Stimulated activated CD4-positive, alpha-beta T cell treated with anti-CD3 and anti-CD28 coated beads, Interleukin-1b, Interleukin-23, amount 100 ng/mL, for 24 hours (primary cell): ENCODE measurements around the gene PRDM2.

Experiments
- DNase-seq, 4 experiments: peaks; one replicate each; pipeline ENCODE4 v3.0.0-alpha.2; 2020; ENCODE audit warnings: low read depth in 4 of 4, low spot score in 1 of 4

PRDM2 gene

GRCh38 chr1:13764588-13765332, 64.8 kb downstream of the PRDM2 start:
- DNase-seq, result no peak

DNA sequence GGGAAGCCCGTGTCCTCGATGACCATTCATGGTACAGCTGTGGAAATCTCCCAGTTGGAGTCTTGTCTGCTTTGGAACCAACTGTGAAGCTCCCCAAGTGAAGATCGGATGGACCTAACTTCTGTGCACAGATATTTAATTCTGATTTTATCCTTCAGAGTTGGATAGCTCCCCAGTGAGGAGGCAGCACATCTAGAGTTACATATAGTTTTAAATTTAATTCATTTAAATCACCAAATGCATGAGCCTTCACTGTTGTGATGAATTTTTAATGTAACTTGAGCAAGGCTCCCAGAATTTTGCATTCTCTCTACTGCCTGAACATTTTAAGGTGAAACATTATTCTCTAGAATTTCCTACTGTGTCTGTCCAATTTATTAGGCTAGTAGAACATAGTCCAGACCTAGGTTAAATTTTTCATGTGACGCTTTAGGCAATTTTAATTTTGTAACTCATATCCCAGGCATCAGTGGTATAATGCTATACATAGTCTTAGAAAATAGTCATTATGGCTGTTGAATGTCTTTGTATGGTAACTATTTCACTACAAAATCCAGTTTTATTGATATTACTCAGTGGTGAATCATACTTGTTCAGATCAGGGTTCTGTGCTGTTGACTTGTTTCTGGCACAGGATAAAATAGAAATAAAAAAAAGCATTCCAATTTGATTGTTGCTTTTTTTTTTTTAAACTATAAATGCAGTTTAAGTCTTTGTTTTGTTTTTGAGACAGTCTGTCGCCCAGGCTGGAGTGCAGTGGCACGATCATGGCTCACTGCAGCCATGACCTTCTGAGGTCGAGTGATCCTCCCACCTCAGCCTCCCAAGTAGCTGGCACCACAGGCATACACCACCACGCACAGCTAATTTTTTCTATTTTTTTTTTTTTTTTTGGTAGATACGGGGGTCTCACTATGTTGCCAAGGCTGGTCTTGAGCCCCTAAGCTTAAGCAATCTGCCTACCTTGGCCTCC, 66.9 kb downstream of the PRDM2 start:
- DNase-seq, result no peak

DNA sequence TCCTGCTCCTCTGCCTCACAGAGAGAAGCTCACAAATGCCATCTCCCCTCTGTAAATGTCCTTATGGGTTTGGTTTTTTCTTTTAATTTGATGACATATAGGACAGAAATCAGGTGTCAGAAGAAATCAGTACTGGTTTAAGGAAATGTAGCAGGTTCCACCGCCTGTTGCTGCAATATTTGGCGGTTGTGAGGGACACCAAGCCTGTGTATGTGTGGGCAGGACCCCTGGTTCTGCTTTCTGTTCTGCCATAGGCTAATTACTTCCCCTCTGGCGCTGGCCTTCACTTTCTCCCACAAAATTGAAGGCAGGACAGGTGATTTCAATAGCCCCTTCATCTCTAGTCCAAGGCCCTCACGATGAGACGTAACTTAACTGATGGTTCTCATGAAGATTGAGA, 69.2 kb downstream of the PRDM2 start:
- no peak for DNase-seq

DNA sequence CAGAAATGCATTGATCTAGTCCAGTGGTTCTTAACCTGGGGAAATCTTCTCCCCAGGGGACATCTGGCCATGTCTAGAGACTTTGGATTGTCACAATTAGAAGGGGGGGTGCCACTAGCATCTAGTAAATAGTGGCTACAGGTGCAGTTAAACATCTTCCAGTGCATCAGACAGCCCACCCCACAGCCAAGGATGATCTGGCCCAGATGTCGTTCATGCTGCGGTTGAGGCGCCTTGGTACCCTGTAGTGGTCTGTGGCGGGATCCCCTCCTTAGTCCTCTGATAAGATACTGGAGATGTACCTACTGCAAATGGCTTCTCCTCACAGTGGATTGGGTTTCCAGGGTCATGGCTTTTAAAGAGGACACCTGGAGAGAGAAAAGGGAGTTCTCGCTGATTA, 69.8 kb downstream of the PRDM2 start:
- DNase-seq, result no peak

DNA sequence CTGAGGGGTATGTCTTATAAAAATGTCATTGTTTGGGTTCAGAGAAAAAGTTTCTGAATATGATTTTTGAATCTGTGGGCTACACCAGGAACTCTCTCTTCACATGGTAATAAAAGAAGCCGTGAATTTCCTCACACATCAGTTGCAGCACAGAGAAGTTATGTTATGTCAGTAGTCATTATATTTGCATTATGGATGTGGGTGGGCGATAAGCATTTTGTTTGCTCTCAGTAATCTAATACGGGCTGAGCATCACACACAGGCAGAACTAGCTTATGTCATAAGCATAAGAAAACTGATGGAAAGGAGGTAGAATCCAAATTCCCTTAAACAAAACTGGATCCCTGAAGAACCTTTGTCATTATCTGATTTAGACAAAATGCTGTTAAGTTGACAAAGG, 70.8 kb downstream of the PRDM2 start:
- no peak for DNase-seq

- no peak for DNase-seq
Observed at GRCh38 chr1:13771745-13772144, 71.8 kb downstream of the PRDM2 start.

- no peak for DNase-seq
Observed at GRCh38 chr1:13772271-13772670, 72.3 kb downstream of the PRDM2 start.

GRCh38 chr1:13774121-13774520, 74.1 kb downstream of the PRDM2 start:
- DNase-seq, result no peak

DNA sequence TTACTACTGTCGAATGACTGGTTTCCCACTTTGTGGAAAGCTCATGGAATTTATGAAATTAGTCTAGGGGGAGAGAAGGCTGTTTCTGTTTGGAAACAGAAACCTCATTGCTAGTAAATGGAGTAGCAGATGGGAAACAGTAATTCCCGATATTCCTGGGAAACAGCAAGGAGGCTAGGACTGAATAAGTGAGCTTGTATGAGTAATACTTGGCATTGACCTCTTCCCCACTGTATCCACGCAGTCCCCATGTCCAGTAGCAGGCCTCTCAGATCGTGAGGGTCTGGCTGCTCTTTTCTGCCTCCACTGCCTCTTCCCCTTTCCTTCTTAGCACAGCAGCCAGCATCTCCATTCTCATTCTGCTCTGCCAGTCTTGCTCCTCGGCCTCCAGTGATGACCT, 75.5 kb downstream of the PRDM2 start:
- no peak for DNase-seq

GRCh38 chr1:13775916-13776315, 75.9 kb downstream of the PRDM2 start:
- no peak for DNase-seq

- no peak for DNase-seq
Observed at GRCh38 chr1:13778431-13778830, 78.4 kb downstream of the PRDM2 start.

DNA sequence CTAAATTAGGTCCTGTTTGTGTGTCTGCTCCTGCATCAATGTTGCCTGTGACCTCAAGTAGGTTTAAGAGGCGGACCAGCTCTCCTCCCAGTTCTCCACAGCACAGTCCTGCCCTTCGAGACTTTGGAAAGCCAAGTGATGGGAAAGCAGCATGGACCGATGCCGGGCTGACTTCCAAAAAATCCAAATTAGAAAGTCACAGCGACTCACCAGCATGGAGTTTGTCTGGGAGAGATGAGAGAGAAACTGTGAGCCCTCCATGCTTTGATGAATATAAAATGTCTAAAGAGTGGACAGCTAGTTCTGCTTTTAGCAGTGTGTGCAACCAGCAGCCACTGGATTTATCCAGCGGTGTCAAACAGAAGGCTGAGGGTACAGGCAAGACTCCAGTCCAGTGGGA, 79.9 kb downstream of the PRDM2 start:
- DNase-seq, result no peak

GRCh38 chr1:13780780-13781179, 80.8 kb downstream of the PRDM2 start:
- no peak for DNase-seq

DNA sequence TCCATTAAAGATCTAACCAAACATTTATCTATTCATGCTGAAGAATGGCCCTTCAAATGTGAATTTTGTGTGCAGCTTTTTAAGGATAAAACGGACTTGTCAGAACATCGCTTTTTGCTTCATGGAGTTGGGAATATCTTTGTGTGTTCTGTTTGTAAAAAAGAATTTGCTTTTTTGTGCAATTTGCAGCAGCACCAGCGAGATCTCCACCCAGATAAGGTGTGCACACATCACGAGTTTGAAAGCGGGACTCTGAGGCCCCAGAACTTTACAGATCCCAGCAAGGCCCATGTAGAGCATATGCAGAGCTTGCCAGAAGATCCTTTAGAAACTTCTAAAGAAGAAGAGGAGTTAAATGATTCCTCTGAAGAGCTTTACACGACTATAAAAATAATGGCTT, 81.2 kb downstream of the PRDM2 start:
- no peak for DNase-seq

GRCh38 chr1:13781907-13782633, 82.1 kb downstream of the PRDM2 start:
- no peak for DNase-seq

DNA sequence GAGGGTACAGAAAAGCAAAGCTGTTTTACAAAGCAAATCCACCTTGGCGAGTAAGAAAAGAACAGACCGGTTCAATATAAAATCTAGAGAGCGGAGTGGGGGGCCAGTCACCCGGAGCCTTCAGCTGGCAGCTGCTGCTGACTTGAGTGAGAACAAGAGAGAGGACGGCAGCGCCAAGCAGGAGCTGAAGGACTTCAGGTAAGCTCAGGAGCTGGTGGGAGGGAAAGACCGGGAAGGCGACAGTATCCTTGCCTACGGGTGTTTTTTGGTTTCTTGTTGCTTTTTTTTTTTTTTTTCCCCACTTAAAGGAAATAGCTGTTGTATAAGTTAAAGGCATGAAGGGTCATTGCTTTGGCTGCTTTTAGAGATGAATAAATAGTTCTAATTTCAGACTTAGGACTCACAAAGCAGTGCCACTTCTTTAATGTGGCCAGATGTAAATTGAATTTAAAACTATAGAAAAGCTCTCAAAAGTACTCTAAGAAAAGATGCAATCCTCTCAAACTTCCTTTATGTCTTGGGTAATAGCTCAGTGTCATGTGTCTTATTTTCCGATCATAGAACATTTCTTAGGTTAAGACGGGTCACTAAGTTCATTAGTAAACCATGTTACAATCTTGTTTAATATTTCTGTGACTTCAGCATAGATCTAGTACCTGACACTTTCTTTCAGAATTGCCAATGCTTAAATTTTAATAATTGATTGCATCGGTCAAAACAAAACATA, 82.8 kb downstream of the PRDM2 start:
- no peak for DNase-seq

DNA sequence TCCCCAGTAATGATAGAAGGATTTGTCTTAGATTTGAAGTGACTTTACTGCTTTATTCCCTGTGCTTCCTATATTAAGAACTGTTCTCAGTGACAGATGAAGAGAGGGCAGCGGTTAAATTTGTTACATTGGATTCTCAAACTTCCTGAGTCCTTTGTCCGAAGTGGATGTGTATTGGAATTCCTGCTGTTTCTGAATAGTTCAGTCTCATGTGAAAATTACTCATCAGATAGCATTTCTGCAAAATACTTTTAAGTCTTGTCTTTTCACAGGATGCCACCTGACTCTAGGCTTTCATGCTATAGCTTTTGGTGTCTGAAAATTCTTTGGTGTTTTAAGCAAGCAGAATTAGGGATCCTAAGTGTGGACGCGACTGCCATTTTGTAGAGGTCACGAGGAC, 83.6 kb downstream of the PRDM2 start:
- DNase-seq, result no peak

GRCh38 chr1:13784971-13785370, 85.0 kb downstream of the PRDM2 start:
- no peak for DNase-seq

GRCh38 chr1:13786541-13786940, 86.6 kb downstream of the PRDM2 start:
- no peak for DNase-seq

DNA sequence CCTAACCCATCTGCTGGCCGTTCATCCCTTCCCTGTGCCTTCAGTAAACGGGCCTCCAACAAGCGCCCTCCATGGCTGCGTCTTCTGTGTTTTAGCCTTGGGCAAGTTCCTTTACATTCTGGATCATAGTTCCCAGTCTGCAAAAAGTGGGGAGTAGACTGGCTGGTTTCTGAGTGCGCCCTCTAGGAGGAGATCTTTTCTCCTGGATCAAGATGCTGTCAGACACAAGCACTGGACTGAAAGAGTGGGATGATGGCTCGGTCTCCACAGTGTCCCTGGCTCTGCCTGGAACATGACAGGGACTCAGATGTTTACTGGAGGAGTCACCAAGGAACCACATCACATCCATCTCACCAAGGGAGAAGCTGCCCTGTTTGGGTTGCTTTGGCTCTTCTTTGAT, 88.8 kb downstream of the PRDM2 start:
- no peak for DNase-seq
